Skeletal muscle cell (primary cell): ENCODE data around the gene ZNF529.
A peak's percentile ranks its signal among the peaks of the same experiment; 100 is the strongest.
"Not testable (repeated sequence)": the region's sequence is repeated elsewhere in the genome, so short reads cannot be mapped to it uniquely, and the experiment has no call there.

Experiments
- DNase-seq: peaks from one replicate; pipeline ENCODE4 v3.0.0-alpha.2; 2010; ENCODE audit warnings: low read depth
- H3K4me3 ChIP-seq: 2 replicates; pipeline ENCODE4 v1.5.1; 2011; ENCODE audit warnings: low read depth, mild to moderate bottlenecking, control low read depth, low read length, moderate library complexity

ZNF529 gene

GRCh38 chr19:36573020-36573894 is at the start of gene ZNF529:
TSS of gene ZNF529 (minus strand) at chr19:36573292. CDS start at chr19:36572346, 946 bp downstream.
- DNase-seq: peak; percentile 55
- H3K4me3 ChIP-seq: peak within 1 kb of the TSS; percentile 90

- H3K4me3 ChIP-seq: peak overlapping the region; percentile 88
- no peak for DNase-seq
These were observed 32.9 kb upstream of the ZNF529 start for GRCh38 chr19:36605877-36606478.

- DNase-seq: peak; percentile 15
- peak within 1 kb of the TSS; percentile 88 for H3K4me3 ChIP-seq
These were observed 32.2 kb upstream of the ZNF529 start, which contains the start of gene ZNF382 for GRCh38 chr19:36605101-36605876. TSS of gene ZNF382 (plus strand) at chr19:36605313. CDS start at chr19:36609915, 4,602 bp downstream.

GRCh38 chr19:36604656-36605100 is 31.6 kb upstream of the ZNF529 start:
- H3K4me3 ChIP-seq: peak overlapping the region; percentile 88
- no peak for DNase-seq

- DNase-seq, H3K4me3 ChIP-seq: not testable (repeated sequence)
These were observed 29.6 kb upstream of the ZNF529 start for GRCh38 chr19:36602681-36603080.

- DNase-seq: no peak
- H3K4me3 ChIP-seq: no peak overlapping the region
These were observed 6.2 kb upstream of the ZNF529 start for GRCh38 chr19:36579255-36579654.

GRCh38 chr19:36577271-36577996 is 4.3 kb upstream of the ZNF529 start:
- no peak overlapping the region for H3K4me3 ChIP-seq

GRCh38 chr19:36574741-36575140 is 1.6 kb upstream of the ZNF529 start:
- peak overlapping the region; percentile 90 for H3K4me3 ChIP-seq
- no peak for DNase-seq

More at GRCh38 chr19:36577271-36577996, 4.3 kb upstream of the ZNF529 start:
- DNase-seq: no peak

- H3K4me3 ChIP-seq: peak overlapping the region; percentile 90
- DNase-seq: no peak
These were observed 1.0 kb upstream of the ZNF529 start for GRCh38 chr19:36573895-36574720.

GRCh38 chr19:36572593-36573019 is 486 bp downstream of the ZNF529 start:
- DNase-seq: no peak
- H3K4me3 ChIP-seq: peak overlapping the region; percentile 90

- H3K4me3 ChIP-seq: no peak overlapping the region
- no peak for DNase-seq
These were observed 8.7 kb downstream of the ZNF529 start for GRCh38 chr19:36564391-36564790.

GRCh38 chr19:36547001-36547732 is 25.9 kb downstream of the ZNF529 start:
- no peak for DNase-seq
- H3K4me3 ChIP-seq: no peak overlapping the region

- DNase-seq: no peak
These were observed 44.1 kb downstream of the ZNF529 start for GRCh38 chr19:36528921-36529518.

GRCh38 chr19:36528194-36528920 is 44.7 kb downstream of the ZNF529 start, which contains the start of gene ZNF260:
TSS of gene ZNF260 (minus strand) at chr19:36528271. CDS start at chr19:36515238, 13,033 bp downstream.
- DNase-seq: peak; percentile 93
- peak within 1 kb of the TSS; percentile 67 for H3K4me3 ChIP-seq

More at GRCh38 chr19:36528921-36529518, 44.1 kb downstream of the ZNF529 start:
- peak overlapping the region; percentile 67 for H3K4me3 ChIP-seq

GRCh38 chr19:36527873-36528193 is 45.3 kb downstream of the ZNF529 start:
- no peak for DNase-seq
- H3K4me3 ChIP-seq: peak overlapping the region; percentile 67

- no peak for DNase-seq
These were observed 45.8 kb downstream of the ZNF529 start for GRCh38 chr19:36527341-36527740.

GRCh38 chr19:36526581-36526980 is 46.5 kb downstream of the ZNF529 start:
- no peak for DNase-seq
- H3K4me3 ChIP-seq: no peak overlapping the region

More at GRCh38 chr19:36527341-36527740, 45.8 kb downstream of the ZNF529 start:
- peak overlapping the region; percentile 67 for H3K4me3 ChIP-seq
